NT2/D1 (cell line): ENCODE measurements around the gene HIRA.

Experiments
- DNase-seq: peaks from one replicate; pipeline ENCODE4 v3.0.0-alpha.2; 2011; ENCODE audit warnings: low read depth, low spot score
- H3K27me3 ChIP-seq: 2 replicates; pipeline ENCODE4 v1.6.0; 2011; ENCODE audit warnings: mild to moderate bottlenecking; ENCODE audit not compliant: insufficient read length, insufficient read depth
- H3K36me3 ChIP-seq: 2 replicates; pipeline ENCODE4 v1.6.1; 2011; ENCODE audit warnings: mild to moderate bottlenecking, low read length, mixed read lengths; ENCODE audit not compliant: insufficient read depth, insufficient read length
- H3K4me1 ChIP-seq: 2 replicates; pipeline ENCODE4 v1.5.1; 2011; ENCODE audit not compliant: insufficient read depth, insufficient read length
- H3K4me3 ChIP-seq: 2 replicates; pipeline ENCODE4 v1.5.1; 2011; ENCODE audit warnings: low read depth; ENCODE audit not compliant: insufficient read length
- H3K9ac ChIP-seq: 2 replicates; pipeline ENCODE4 v1.6.0; 2011; ENCODE audit warnings: low read depth; ENCODE audit not compliant: insufficient read length
- H3K9me3 ChIP-seq: 2 replicates; pipeline ENCODE4 v1.5.1; 2011; ENCODE audit warnings: mild to moderate bottlenecking, low read length; ENCODE audit not compliant: insufficient read depth
- SUZ12 ChIP-seq: IDR thresholded peaks from 2 replicates; pipeline ENCODE4 v1.6.1; 2011; ENCODE audit not compliant: insufficient read length, insufficient read depth; ENCODE audit errors: extremely low read depth
- YY1 ChIP-seq: IDR thresholded peaks from 2 replicates; pipeline ENCODE4 v1.6.1; 2011; ENCODE audit not compliant: insufficient read length, insufficient read depth
- ZNF274 ChIP-seq: IDR thresholded peaks from 2 replicates; pipeline ENCODE4 v1.6.1; 2011; ENCODE audit warnings: mild to moderate bottlenecking, low read depth, low read length

The HIRA gene

GRCh38 chr22:19477321-19478044, 46.0 kb upstream of the HIRA start:
- Histone ChIP-seq H3K4me1 (no peaks in the 10 kb centered on the region), H3K4me3 (peak overlapping the region; percentile 95), H3K9ac (peak overlapping the region; percentile 98), H3K9me3 (no peaks in the 10 kb centered on the region), H3K36me3 (peaks cover 42% of the 10 kb centered on the region), H3K27me3 (no peaks in the 10 kb centered on the region)
- no peak for DNase-seq
- TF ChIP-seq SUZ12 (no peak), ZNF274 (no peak), YY1 (no peak)

GRCh38 chr22:19476023-19476422, 44.5 kb upstream of the HIRA start:
- Histone ChIP-seq H3K9me3 (no peaks in the 10 kb centered on the region), H3K4me3 (no peak overlapping the region), H3K4me1 (no peaks in the 10 kb centered on the region), H3K27me3 (no peaks in the 10 kb centered on the region), H3K36me3 (peaks cover 50% of the 10 kb centered on the region), H3K9ac (no peak overlapping the region)
- no peak for DNase-seq
- TF ChIP-seq SUZ12 (no peak), YY1 (no peak), ZNF274 (no peak)

DNA sequence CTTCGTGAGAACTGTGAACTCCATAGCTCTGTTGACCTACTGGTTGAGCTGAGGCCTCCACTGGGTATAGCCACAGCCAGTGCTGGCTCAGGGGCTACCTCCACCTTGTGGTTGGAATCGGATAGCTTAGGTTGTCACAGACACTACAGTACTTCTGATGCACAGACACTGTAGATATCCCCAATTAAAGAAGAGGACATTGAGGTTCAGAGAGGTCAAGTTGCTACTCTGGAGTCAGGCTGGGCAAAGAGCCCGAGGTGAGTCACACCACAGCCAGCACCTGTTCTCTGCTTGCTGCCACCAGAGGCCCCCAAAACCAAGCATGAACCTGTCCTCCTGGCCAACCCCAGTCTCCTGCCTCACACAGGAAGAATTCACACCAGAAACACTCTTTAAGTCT, 42.0 kb upstream of the HIRA start:
- Histone ChIP-seq H3K4me3 (no peak overlapping the region), H3K36me3 (peaks cover 74% of the 10 kb centered on the region), H3K9ac (no peak overlapping the region), H3K9me3 (no peaks in the 10 kb centered on the region), H3K4me1 (no peaks in the 10 kb centered on the region), H3K27me3 (no peaks in the 10 kb centered on the region)
- TF ChIP-seq ZNF274: no peak
- TF ChIP-seq SUZ12: no peak
- no peak for TF ChIP-seq YY1
- DNase-seq: no peak

- Histone ChIP-seq H3K9me3 (no peaks in the 10 kb centered on the region), H3K4me1 (no peaks in the 10 kb centered on the region), H3K9ac (no peak overlapping the region), H3K36me3 (peaks cover 87% of the 10 kb centered on the region), H3K27me3 (no peaks in the 10 kb centered on the region), H3K4me3 (no peak overlapping the region)
- DNase-seq: no peak
- TF ChIP-seq SUZ12: no peak
- TF ChIP-seq YY1: no peak
- no peak for TF ChIP-seq ZNF274
Measured at GRCh38 chr22:19472233-19472632, 40.7 kb upstream of the HIRA start.

DNA sequence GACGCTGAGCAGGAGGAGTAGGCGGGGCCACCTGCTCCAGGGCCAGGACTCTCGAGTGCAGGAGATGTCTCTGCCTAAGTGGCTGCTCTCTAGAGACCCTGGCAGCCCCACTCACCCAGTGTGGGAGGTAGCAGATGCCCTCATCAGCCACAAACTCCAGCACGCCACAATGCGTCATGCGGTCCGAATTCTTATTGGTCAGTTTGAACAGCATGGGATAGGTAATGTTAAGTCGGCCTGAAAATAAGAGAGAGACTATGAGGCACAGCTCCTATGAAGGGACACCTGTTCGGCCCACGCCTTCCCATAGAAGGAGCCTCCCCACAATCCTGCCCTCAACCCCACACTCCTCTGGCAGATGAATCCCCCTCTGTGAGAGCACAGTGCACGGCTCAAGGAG, 40.0 kb upstream of the HIRA start:
- no peaks in the 10 kb centered on the region for H3K4me1 ChIP-seq
- TF ChIP-seq ZNF274: no peak
- no peak for TF ChIP-seq YY1
- TF ChIP-seq SUZ12: no peak
- no peaks in the 10 kb centered on the region for H3K9me3 ChIP-seq
- H3K36me3 ChIP-seq: peaks cover 94% of the 10 kb centered on the region
- H3K4me3 ChIP-seq: no peak overlapping the region
- no peaks in the 10 kb centered on the region for H3K27me3 ChIP-seq
- no peak for DNase-seq
- H3K9ac ChIP-seq: no peak overlapping the region

DNA sequence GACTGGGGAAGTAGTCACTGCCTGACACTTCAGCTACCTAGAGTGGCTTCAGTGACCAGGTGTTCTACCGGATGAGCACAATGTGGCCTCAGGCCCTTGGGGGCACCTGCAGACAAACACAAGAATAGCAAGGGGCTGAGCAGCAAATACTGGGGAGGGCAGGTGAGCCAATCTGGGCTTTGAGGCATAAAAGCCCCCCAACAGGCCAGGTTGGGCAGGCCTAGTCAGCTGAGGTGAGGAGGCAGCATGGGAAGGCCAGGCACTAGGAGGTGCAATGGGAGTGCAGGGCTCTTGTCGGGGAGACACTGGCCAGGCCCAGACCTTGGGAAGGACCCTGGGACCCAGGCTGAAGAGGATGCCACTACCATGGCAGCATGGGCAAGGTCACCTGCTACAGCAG, 38.5 kb upstream of the HIRA start:
- no peak overlapping the region for H3K4me3 ChIP-seq
- H3K36me3 ChIP-seq: peaks cover 95% of the 10 kb centered on the region
- no peak overlapping the region for H3K9ac ChIP-seq
- no peaks in the 10 kb centered on the region for H3K27me3 ChIP-seq
- TF ChIP-seq ZNF274 (no peak), SUZ12 (no peak), YY1 (no peak)
- no peak for DNase-seq
- H3K9me3 ChIP-seq: no peaks in the 10 kb centered on the region
- H3K4me1 ChIP-seq: no peaks in the 10 kb centered on the region

DNA sequence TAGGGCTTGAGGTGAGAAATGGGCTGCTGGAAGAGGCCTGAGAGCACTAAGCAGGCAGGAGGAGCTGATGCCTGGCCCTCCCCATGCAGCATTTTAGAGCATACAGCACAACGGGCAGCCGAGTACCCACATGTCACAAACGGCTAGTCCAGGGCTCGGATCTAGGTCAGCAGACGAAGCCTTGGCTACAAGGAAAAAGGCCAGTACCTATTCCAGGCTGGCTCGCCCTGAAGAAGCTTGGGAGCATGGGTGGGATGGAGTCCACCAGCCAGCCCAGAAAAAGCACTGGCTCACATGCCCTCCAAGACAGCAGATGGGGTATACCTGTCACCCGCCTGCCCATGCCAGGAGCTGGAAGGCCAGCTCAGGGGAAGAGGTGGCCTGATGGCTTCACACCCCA, 37.9 kb upstream of the HIRA start:
- Histone ChIP-seq H3K36me3 (peaks cover 95% of the 10 kb centered on the region), H3K9ac (no peak overlapping the region), H3K27me3 (no peaks in the 10 kb centered on the region), H3K4me1 (no peaks in the 10 kb centered on the region), H3K9me3 (no peaks in the 10 kb centered on the region), H3K4me3 (no peak overlapping the region)
- DNase-seq: no peak
- no peak for TF ChIP-seq SUZ12
- no peak for TF ChIP-seq YY1
- TF ChIP-seq ZNF274: no peak
